ENCODE measurements around the gene PDZD2.
"Not testable (repeated sequence)": the region's sequence is repeated elsewhere in the genome, so short reads cannot be mapped to it uniquely, and the experiment has no call there.

Gene PDZD2

DNA sequence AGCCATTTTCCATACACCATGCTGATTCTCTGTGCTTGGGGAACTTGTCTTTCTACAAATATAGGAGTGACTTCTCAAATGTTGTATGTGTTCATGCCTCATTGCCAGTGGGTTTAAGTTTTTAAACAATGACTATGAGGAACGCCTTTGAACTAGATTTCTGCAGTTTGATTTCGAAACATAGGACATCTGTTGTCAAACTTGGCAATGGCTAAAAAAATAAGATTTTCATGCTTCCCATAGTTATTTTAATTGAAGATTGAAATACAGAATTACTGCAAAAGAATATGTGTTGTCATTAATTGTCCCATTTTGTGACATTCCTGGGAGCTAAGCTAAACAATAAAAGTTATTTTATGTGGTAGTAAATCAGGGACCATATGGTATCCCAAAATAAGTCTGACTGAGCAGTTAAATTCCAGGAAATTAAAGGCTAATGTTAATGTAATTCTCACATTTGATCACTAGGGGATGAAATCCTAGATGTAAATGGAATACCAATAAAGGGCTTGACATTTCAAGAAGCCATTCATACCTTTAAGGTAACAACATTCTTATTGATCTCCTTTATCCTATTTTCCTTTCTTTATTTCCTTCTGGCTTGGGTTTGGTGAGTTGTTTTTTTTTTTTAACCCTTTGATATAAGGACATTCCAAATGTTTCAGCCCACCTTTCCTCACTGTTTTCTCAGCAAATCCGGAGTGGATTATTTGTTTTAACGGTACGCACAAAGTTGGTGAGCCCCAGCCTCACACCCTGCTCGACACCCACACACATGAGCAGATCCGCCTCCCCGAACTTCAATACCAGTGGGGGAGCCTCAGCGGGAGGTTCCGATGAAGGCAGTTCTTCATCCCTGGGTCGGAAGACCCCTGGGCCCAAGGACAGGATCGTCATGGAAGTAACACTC lies 418.5 kb downstream of the PDZD2 start:
- DNase-seq, result no peak

DNA sequence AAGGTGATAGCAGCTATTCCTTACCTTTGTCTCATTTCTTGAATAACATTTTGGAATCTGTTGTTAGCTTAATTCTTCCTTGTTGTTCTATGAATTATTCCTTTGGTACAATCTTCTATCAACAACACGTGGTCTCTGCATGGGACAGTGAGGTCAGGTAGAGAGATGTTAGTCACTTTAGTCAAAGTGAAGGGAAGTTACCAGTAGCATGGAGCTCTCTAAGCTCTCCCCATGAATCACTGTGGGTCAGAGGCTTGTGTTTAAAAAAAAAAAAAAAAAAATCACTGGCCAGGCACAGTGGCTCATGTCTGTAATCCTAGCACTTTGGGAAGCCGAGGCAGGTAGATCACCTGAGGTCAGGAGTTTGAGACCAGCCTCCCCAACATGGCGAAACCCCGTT lies 419.2 kb downstream of the PDZD2 start:
- no peak for DNase-seq

DNA sequence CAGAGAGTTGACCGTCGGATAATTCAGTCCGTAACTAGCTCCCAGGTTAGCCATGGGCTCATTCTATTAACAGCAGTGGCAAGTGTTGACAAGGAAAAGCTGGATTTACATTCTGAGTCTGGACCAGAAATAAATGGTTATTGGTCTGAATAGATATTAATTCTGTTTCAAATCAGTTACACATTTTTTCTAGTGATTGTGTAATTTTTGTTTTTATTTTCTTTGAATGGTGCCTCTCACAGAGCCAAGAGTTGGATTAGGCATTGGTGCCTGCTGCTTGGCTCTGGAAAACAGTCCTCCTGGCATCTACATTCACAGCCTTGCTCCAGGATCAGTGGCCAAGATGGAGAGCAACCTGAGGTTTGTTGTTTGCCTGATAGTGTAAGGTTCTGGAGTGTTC lies 420.1 kb downstream of the PDZD2 start:
- DNase-seq, result no peak

DNA sequence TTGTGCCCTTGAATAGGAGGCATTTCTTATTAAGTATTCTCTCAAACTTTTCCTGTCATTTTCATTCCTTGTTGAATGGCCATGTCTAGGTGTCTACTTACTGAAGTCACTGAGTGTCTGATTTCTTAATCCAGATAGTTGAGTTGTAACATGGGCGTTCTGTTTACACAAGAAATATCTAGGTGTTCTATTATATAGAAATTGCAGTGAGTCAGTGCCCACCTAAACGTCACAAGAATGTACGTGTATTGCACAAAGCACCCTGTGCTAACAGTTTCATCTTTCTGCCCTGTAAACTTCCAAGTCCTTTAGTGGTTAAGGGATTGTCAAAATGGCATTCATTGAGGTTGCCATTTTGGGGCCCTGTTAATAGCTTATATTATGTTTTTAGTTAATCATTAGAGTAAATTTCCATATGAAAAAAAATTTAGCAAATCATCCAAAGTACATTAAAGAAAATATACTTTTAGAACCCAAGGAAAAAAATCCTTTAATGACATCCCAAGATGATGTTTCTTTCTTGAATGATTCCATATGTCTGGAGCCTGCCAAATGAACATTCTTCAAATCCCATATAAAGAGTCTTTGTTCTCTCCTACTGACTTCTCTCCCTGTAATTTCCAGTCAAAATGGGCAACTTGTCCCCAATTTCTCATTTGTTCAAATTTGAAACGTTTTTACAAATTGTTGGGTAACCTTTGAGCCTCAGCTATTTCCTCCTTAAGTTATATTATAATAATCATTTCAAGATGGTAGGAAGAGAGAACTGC lies 421.0 kb downstream of the PDZD2 start:
- DNase-seq, result no peak

DNA sequence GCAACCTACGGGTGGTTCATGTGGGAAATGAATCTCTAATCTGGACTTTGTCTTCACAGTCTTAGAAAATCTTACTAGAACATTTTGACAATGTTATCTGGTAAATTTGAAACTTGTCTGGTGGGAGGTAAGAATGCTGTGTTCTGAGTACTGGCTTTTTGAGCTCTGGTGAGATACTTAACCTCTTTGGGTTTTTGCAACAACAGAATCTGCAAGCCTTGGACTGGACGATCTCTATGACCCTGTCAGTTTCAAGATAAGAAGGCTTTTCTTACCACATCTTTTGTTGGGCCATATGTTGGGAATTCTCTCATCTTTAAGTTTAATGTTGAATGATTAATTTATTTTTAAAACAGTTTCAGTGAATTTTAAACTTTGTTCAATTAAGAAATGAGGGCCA lies 422.3 kb downstream of the PDZD2 start:
- DNase-seq, result no peak

DNA sequence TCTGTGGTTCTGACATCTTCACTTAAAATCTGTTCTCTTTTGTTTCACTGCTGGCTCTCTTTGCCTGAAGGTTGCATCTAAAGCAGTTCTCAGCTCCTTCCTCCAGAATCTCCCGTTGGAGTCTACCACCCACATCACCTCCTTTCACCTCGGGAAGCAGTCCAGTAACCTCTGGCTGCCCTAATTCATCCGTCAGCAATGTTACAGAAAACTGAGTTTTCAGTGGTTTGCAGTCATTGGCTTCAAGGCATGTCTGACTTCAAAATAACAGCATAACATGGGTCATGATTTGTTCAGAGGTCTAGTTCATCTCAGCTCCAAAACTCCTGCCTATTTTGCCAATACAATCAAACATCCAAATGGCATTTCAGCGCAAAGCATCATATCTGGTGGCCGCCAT lies 427.5 kb downstream of the PDZD2 start:
- DNase-seq, result no peak

DNA sequence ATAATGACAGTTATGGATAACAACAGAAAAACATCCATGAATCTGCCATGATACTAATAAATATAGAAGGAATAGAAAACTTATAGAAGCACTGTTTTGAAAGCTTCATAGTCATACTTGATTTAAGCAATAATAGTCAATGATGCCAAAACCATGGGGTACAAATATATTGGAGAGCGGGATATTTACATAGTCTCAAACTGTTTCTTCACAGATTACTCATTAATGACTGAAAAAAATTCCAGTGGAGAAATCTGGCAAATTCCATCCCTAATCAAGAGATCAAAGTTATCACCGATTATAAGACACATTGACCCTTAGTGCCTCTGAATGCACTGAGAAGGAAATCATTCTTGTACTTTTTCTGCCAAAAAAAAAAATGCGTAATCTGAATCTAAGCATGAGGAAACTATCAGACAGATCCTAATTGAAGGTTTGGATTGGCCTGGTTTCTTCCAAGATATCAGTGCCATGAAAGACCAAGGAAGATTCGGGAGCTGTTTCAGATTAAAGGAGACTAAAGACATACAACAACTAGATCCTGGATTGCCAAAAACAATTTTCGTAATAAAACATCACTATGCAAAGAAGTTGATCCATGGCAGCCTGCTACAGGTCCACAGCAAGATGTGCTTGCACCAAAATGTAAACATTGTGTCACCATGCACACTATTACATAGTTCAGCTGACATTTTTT lies 429.0 kb downstream of the PDZD2 start:
- DNase-seq, result no peak

DNA sequence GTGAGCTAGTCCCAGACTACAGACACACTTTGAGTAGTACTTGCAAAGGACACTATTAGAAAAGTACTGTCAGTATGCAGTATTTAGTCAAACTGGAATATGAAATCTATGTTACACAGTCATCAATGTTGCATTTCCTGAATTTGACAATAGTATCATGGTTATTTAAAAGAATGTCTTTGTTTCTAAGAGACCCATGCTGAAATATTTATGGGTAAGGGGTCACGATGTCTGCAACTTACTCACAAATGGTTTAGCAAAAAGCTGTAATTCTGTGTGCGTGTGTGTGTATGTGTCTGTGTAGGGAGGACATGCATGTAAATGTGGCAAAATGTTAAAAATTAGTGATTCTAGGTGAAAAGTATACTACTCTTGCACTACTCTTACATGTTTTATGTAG lies 429.6 kb downstream of the PDZD2 start:
- DNase-seq, result no peak

DNA sequence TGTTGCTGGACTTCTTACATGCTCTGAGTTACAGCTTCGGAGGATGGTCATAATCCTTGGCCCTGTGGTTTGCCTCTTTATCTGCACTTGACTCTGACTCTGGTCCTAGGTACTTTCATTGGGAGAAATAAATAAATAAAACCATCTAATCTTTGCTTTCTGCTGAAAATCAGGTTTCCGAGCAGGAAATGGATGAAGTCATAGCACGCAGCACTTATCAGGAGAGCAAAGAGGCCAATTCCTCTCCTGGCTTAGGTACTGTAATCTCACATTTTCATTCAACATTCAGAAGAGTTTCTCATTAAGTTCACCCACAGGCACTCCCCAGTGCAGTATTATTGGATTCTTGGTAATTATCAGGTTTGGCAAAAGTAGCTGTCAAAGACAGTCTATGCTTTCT lies 430.5 kb downstream of the PDZD2 start:
- no peak for DNase-seq

DNA sequence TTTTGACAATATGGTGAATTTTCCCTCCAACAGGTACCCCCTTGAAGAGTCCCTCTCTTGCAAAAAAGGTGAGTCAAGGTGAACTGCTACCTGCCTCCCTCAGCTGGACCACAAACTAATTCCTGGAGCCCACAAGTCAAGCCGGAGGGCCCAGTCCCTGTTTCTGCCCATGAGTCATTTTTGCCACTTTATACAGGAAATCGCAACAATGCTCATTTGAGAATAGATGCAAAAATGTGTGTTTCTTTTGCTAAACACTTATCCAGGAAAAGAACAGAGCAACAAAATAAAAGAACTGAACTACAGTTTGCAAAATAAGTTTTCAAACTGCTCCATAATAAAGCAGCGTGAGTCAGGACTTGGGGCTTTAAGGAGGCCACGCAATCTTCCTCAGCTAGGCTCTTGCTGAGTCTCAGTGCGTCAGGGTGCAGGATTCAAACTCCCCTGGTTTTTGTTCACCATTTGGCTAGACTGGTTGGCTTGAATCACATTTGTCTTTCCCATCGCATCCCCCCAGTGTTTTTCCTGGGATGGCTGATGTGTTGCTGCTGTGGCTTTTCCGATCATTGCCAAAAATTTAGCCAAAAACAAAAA lies 432.5 kb downstream of the PDZD2 start:
- no peak for DNase-seq

DNA sequence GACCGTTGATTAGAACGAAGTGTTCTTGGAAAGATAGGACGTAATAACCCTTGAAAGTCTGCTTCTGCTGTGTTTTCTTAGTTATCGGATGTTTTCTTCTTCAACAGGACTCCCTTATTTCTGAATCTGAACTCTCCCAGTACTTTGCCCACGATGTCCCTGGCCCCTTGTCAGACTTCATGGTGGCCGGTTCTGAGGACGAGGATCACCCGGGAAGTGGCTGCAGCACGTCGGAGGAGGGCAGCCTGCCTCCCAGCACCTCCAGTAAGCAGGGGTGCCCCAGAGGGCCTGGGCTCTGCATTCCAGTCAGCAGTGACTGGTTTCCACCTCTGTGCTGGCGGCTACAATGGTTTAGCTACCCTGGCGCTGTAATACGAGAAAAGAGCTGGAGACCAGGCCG lies 433.1 kb downstream of the PDZD2 start:
- DNase-seq, result no peak

DNA sequence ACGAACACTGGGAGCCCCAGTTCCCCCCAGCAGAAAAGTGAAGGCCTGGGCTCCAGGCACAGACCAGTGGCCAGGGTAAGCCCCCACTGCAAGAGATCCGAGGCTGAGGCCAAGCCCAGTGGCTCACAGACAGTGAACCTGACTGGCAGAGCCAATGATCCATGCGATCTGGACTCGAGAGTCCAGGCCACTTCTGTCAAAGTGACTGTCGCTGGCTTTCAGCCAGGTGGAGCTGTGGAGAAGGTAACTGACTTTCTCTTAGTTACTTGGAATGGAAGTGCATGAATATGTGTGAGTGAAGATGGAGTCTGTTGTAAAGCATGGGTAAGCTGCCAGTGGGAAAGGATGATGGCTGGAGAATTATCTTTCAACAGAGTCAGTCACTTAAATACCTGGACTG lies 435.5 kb downstream of the PDZD2 start:
- no peak for DNase-seq

DNA sequence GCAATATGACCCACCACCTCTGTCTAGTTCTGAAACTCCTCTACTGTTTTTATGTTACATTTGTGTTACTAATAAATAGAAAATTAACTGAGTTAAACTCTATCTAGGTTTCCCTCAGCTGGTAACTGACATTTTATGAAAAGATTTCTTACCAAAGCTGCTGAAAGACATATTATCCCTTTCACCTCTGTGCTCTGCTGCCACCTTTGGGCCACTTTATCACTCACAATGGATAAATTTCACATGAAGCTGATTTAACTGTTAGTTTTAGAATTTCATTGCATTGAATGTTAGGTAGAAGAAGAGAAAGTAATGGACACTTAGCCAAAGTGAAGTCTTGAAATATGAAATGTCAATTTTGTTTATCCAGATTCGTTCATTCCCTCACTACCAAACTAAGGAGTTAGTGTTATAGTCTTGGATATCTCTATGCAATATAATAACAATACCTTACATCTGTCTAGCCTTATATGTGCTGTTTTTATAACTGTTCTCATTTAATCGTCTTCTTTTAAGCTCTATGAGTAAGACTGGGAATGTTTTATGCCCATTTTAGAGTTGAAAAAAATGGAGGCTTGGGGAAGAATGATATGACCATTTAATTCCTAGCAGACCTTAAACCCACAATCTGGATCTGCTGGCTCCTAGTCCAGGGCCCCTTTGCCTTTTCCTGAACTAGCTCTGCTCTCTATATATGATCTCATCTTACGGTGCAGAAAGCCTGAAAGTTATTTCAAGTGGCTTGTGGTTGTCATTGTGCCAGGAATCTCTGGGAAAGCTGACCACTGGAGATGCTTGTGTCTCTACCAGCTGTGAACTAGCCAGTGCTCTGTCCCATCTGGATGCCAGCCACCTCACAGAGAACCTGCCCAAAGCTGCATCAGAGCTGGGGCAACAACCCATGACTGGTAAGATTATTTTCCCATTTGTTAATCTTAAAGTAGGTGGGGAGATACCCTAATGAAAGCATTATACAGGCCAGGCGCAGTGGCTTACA lies 438.1 kb downstream of the PDZD2 start:
- DNase-seq, result peak; percentile 57

DNA sequence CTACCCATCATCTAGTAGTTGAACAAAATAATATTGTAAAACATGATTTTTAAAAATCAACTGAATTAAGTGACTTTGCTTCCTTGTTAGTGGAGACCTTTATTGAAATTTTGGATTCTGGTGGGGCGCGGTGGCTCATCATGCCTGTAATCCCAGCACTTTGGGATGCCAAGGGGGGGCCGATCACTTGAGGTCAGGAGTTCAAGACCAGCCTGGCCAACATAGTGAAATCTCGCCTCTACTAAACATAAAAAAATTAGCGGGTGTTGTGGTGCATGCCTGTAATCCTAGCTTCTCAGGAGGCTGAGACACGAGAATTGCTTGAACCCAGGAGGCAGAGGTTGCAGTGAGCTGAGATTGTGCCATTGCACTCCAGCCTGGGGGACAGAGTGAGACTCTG lies 439.9 kb downstream of the PDZD2 start:
- DNase-seq, result not testable (repeated sequence)

DNA sequence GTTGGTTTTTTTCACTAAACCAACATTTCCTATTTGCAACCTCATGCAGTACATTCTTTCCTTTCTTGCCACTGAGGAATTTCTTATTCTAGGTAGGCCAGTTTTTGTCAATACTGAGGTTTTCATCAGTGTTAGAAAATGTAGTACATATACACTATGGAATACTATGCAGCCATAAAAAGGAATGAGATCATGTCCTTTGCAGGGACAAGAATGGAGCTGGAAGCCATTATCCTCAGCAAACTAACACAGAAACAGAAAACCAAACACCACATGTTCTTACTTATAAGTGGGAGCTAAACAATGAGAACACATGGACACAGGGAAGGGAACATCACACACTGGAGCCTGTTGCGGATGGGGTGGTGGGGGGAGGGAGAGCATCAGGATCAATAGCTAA lies 441.6 kb downstream of the PDZD2 start:
- not testable (repeated sequence) for DNase-seq

DNA sequence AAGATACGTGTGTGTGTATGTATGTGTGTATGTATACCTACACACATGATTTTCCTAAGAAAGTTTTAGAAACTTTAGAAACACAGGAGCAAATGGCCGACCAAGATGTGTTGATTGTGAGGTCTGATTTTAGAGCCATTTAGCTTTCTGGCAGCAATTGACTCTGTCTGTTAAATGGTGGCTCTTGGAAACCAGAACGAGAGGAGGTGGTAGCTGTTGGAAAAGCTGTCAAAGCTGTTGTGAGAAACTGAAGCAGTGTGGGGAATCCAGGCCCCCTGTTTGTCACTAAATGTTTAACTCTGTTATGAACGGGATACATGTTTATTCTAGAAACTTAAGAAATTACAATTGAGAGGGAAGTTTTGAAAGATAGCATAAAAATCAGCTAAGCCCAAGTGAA lies 443.8 kb downstream of the PDZD2 start:
- DNase-seq, result no peak

DNA sequence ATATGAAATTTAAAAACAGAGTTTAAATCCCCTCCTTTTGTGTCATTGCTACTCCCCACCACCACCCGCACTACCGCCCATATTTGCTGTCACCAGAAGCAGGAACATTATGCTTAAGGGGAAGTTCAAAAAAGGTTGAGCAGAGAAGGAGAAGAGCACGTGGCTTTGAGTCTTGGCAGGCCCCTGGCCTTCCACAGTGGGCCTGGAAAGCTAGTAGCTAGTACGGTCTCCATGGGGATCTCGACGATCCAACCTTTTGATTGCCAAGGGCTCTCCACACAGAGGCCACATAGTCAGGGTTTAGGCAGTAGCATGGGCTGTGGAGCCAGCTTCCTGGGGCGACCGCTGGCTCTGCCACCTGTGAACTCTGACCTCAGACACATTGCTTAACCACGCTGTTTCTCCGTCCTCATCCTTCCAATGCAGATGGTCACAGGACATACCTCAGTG lies 445.1 kb downstream of the PDZD2 start:
- no peak for DNase-seq

DNA sequence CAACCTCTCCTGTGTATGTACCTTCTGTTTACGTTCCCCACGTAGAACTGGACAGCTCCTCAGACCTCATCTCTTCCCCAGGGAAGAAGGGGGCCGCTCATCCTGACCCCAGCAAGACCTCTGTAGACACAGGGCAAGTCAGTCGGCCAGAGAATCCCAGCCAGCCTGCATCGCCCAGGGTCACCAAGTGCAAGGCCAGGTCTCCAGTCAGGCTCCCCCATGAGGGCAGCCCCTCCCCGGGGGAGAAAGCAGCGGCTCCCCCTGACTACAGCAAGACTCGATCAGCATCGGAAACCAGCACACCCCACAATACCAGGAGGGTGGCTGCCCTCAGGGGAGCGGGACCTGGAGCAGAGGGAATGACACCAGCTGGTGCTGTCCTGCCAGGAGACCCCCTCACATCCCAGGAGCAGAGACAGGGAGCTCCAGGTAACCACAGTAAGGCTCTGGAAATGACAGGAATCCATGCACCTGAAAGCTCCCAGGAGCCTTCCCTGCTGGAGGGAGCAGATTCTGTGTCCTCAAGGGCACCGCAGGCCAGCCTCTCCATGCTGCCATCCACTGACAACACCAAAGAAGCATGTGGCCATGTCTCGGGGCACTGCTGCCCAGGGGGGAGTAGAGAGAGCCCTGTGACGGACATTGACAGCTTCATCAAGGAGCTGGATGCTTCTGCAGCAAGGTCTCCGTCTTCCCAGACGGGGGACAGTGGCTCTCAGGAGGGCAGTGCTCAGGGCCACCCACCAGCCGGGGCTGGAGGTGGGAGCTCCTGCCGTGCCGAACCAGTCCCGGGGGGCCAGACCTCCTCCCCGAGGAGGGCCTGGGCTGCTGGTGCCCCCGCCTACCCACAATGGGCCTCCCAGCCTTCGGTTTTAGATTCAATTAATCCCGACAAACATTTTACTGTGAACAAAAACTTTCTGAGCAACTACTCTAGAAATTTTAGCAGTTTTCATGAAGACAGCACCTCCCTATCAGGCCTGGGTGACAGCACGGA lies 448.5 kb downstream of the PDZD2 start:
- no peak for DNase-seq

DNA sequence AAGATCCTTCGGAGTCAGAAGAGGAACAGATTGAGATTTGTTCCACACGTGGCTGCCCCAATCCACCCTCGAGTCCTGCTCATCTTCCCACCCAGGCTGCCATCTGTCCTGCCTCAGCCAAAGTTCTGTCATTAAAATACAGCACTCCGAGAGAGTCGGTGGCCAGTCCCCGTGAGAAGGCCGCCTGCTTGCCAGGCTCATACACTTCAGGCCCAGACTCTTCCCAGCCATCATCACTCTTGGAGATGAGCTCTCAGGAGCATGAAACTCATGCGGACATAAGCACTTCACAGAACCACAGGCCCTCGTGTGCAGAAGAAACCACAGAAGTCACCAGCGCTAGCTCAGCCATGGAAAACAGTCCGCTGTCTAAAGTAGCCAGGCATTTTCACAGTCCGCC lies 449.3 kb downstream of the PDZD2 start:
- DNase-seq, result no peak

Measured in NCI-H748 treated with DMSO at 0.1 percent for 48 hours (cell line).